ENCODE measurements around the gene COX5A.

- TF ChIP-seq CTCF (conservative IDR thresholded peaks at IDR 0.05; ENCODE audit: low read length) (no peak), EZH2phosphoT487 (IDR thresholded peaks at IDR 0.05; ENCODE audit: borderline replicate concordance, low read depth, low read length) (no peak)
Observed at GRCh38 chr15:74873036-74873755, 64.7 kb downstream of the COX5A start, which contains the start of gene SCAMP2.
